Measurements from ENCODE around the gene NDUFAF8. TPM values are rescaled to one million over a fixed set of nuclear protein-coding genes. Genes with fewer than 3 reads are reported as not detected.
A peak's percentile ranks its signal among the peaks of the same experiment; 100 is the strongest.

NDUFAF8 gene
- total RNA-seq, 1 experiment from 2014 or later, result 129 TPM

- H3K4me3 ChIP-seq, result no peak overlapping the region
- H3K27me3 ChIP-seq, result no peaks in the 10 kb centered on the region
- no peak overlapping the region for H3K27ac ChIP-seq
- peaks cover 40% of the 10 kb centered on the region for H3K36me3 ChIP-seq
- no peaks in the 10 kb centered on the region for H3K9me3 ChIP-seq (replicated peaks)
- H3K4me1 ChIP-seq, result no peaks in the 10 kb centered on the region; the same call in 1 of the 2 replicates
- DNase-seq, result no peak
Observed at GRCh38 chr17:81196505-81197408, 42.4 kb upstream of the NDUFAF8 start.

DNA sequence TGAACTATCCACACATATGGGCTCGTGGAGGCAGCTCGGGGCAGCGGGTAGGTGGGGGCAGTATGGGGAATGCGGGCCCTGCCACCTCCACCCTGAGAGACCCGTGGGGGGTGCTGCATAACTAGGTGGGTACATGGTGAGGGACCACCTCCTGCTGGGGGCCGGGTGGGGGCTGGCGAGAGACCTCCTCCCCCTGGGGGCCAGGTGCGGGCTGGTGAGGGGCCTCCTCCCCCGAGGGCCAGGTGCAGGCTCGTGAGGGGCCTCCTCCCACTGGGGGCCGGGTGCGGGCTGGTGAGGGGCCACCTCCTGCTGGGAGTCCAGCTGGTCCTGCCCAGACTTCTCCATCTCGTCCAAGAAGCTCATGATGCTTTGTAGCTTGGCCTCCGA, 41.7 kb upstream of the NDUFAF8 start:
- Histone ChIP-seq H3K27me3 (no peaks in the 10 kb centered on the region), H3K9me3 (replicated peaks) (no peaks in the 10 kb centered on the region), H3K4me1 (no peaks in the 10 kb centered on the region; the same call in 1 of the 2 replicates), H3K36me3 (peaks cover 41% of the 10 kb centered on the region), H3K4me3 (no peak overlapping the region), H3K27ac (no peak overlapping the region)
- DNase-seq, result no peak

DNA sequence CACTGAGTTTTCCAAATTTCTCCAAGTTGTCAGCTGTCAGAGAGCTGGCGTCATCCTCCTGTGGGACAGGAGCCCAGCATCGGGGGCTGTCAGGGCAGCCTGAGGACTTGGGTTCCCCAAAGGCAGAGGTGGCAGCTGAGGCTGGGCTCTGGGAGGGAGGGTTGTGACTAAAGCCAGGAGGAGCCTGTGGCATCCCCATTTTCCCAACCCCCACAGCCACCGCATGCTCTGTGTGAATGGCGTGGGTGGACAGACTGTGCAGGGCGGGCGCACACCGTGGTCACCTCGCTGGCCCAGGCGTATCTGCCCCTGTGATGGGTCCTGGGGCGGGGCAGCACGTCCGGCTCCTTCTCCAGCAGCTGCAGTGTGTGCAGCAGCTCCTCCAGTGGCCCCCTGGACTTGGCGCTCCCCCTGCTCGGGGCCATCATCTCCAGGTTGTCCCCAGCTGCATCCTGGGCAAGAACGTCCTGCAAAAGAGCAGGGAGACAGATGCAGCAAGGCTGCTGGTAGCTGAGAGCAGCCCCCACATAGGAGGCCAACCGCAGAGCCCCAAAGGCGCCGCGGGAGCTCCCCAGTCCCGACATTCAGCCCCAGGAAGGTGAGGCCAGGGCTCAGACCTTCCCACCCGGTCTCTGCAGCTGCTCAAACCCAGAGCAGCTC, 41.2 kb upstream of the NDUFAF8 start:
- Histone ChIP-seq H3K4me3 (no peak overlapping the region), H3K27me3 (no peaks in the 10 kb centered on the region), H3K36me3 (peaks cover 44% of the 10 kb centered on the region), H3K9me3 (replicated peaks) (no peaks in the 10 kb centered on the region), H3K27ac (no peak overlapping the region), H3K4me1 (no peaks in the 10 kb centered on the region; the same call in 1 of the 2 replicates)
- no peak for DNase-seq

- no peaks in the 10 kb centered on the region for H3K27me3 ChIP-seq
- no peak for DNase-seq
Observed at GRCh38 chr17:81198826-81199481, 40.2 kb upstream of the NDUFAF8 start.

DNA sequence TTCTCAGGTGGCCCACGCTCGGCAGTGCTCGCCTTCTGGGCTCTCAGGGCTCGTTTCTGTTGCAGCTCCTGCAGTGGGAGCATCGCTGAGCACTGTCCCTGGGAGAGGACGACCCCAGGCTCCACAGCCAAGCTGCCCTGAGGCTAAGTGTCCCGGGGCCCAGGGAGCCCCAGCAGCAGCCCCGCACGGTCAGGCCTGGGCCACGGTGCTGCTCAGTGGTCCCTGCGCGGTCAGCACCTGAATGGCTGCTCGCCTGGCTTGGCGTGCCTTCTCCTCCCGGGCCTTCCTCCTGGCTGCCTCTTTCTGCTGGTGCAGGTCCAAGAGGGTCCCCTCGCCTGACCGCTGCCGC, 39.7 kb upstream of the NDUFAF8 start:
- H3K4me3 ChIP-seq, result no peak overlapping the region
- no peaks in the 10 kb centered on the region; the same call in 1 of the 2 replicates for H3K4me1 ChIP-seq
- H3K27me3 ChIP-seq, result no peaks in the 10 kb centered on the region
- no peaks in the 10 kb centered on the region for H3K9me3 ChIP-seq (replicated peaks)
- H3K36me3 ChIP-seq, result peaks cover 52% of the 10 kb centered on the region
- no peak overlapping the region for H3K27ac ChIP-seq
- DNase-seq, result no peak

More at GRCh38 chr17:81198826-81199481, 40.2 kb upstream of the NDUFAF8 start:
- Histone ChIP-seq H3K27ac (no peak overlapping the region), H3K9me3 (replicated peaks) (no peaks in the 10 kb centered on the region), H3K4me3 (no peak overlapping the region), H3K4me1 (no peaks in the 10 kb centered on the region; the same call in 1 of the 2 replicates), H3K36me3 (peaks cover 54% of the 10 kb centered on the region)

DNA sequence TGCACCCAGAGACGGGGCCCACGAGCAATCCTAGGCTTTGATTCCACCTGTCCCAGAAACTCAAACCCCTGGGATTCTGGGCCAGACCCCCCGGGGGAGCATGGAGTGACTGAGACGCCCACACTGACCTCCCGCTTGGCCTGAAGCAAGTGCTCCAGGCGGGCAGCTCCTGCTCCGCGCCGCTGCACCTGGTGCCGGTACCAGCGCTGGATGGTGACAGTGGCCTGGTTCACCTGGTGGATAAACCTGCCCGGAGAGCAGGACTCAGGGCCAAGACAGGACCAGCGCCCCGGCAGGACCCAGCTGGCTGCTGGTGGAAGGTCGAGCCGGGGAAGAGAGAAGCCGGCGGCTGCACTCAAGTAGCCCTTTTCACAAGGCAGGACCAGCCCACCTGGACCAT, 38.9 kb upstream of the NDUFAF8 start:
- H3K27ac ChIP-seq, result no peak overlapping the region
- DNase-seq, result no peak
- no peaks in the 10 kb centered on the region; the same call in 1 of the 2 replicates for H3K4me1 ChIP-seq
- no peaks in the 10 kb centered on the region for H3K9me3 ChIP-seq (replicated peaks)
- H3K4me3 ChIP-seq, result no peak overlapping the region
- H3K36me3 ChIP-seq, result peaks cover 54% of the 10 kb centered on the region
- H3K27me3 ChIP-seq, result no peaks in the 10 kb centered on the region

DNA sequence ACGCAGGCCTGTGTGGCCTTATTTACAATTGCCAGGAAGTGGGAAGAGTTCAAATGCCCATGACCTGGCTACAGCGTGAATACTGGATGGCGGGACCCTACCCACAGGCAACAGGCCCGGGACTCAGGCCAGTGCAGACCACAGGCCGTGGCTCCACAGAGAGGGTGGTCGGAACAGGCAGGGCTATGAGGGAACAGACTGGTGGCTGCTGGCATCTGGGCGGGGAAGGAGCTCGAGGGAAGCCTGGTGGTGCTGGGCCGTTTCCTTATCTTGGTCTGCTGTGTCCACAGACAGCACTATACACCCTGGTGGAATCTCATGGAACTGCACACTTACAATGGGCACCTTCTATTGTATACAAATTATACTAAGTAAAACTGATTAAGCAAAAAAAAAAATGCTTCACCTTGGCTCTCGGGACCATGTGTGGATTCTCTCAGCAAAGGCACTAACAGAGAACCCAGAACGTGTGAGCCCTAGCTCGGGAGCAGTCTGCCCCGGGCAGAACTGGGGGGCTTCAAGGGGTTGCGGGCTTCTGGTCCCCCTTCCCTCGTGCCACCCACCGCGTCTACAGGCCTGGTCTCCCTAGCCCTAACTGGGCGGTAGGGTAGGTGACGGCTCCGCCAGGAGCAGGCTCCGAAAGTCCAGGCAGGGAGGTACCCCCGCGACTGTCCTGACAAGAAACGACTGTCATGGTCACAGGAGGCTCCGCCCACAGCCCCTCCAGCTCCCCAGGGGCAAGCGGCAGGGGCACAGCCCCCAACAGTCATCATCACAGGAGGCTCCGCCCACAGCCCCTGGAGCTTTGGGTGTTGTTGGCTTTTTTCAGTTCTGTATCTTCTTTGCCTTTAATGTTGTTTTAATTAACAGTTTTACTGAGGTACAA, 38.2 kb upstream of the NDUFAF8 start:
- Histone ChIP-seq H3K36me3 (peaks cover 47% of the 10 kb centered on the region), H3K27ac (no peak overlapping the region), H3K4me3 (no peak overlapping the region), H3K9me3 (replicated peaks) (no peaks in the 10 kb centered on the region), H3K27me3 (no peaks in the 10 kb centered on the region), H3K4me1 (no peaks in the 10 kb centered on the region; the same call in 1 of the 2 replicates)
- peak; percentile 72 to 83 for DNase-seq

- no peaks in the 10 kb centered on the region; the same call in 1 of the 2 replicates for H3K4me1 ChIP-seq
- H3K9me3 ChIP-seq (replicated peaks), result no peaks in the 10 kb centered on the region
- peaks cover 47% of the 10 kb centered on the region for H3K36me3 ChIP-seq
- H3K4me3 ChIP-seq, result no peak overlapping the region
- no peaks in the 10 kb centered on the region for H3K27me3 ChIP-seq
- no peak for DNase-seq
- H3K27ac ChIP-seq, result no peak overlapping the region
Observed at GRCh38 chr17:81202318-81202717, 36.8 kb upstream of the NDUFAF8 start.

GRCh38 chr17:81203136-81203535, 36.0 kb upstream of the NDUFAF8 start:
- Histone ChIP-seq H3K36me3 (peaks cover 46% of the 10 kb centered on the region), H3K27me3 (no peaks in the 10 kb centered on the region), H3K4me1 (no peaks in the 10 kb centered on the region), H3K27ac (no peak overlapping the region), H3K9me3 (replicated peaks) (no peaks in the 10 kb centered on the region), H3K4me3 (no peak overlapping the region)
- no peak for DNase-seq

GRCh38 chr17:81204578-81204977, 34.5 kb upstream of the NDUFAF8 start:
- no peak for DNase-seq
- no peaks in the 10 kb centered on the region for H3K9me3 ChIP-seq (replicated peaks)

DNA sequence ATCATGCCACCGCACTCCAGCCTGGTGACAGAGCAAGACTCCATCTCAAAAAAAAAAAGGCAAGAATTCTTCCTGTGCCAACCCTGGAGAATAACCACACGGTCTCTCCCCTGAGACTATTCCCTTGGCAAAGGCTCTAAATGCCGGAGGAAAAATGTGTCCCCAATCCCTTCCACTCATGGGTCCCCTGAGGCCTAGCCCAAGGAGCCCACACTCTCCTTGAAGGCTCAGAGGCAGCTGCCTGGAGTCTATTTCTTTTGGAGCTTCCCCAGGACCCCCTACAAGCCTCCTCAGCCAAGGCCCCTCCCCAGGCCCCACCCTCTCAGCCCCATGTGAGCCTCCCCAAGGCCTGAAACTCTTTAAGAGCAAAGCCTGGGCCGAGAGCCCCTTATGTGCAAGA, 33.0 kb upstream of the NDUFAF8 start:
- Histone ChIP-seq H3K36me3 (peaks cover 42% of the 10 kb centered on the region), H3K4me1 (no peaks in the 10 kb centered on the region), H3K27ac (no peak overlapping the region), H3K27me3 (no peaks in the 10 kb centered on the region), H3K4me3 (no peak overlapping the region), H3K9me3 (replicated peaks) (no peaks in the 10 kb centered on the region)
- no peak for DNase-seq

More at GRCh38 chr17:81204578-81204977, 34.5 kb upstream of the NDUFAF8 start:
- Histone ChIP-seq H3K4me3 (no peak overlapping the region), H3K27me3 (no peaks in the 10 kb centered on the region), H3K36me3 (peaks cover 46% of the 10 kb centered on the region), H3K4me1 (no peaks in the 10 kb centered on the region), H3K27ac (no peak overlapping the region)

- no peaks in the 10 kb centered on the region for H3K9me3 ChIP-seq (replicated peaks)
- H3K27ac ChIP-seq, result no peak overlapping the region
- no peaks in the 10 kb centered on the region for H3K4me1 ChIP-seq
Observed at GRCh38 chr17:81206657-81207056, 32.5 kb upstream of the NDUFAF8 start.

GRCh38 chr17:81207610-81208581, 31.2 kb upstream of the NDUFAF8 start:
- Histone ChIP-seq H3K27me3 (no peaks in the 10 kb centered on the region), H3K9me3 (replicated peaks) (no peaks in the 10 kb centered on the region), H3K4me3 (no peak overlapping the region), H3K36me3 (peaks cover 41% of the 10 kb centered on the region), H3K27ac (no peak overlapping the region), H3K4me1 (no peaks in the 10 kb centered on the region)
- peak; percentile 61 to 74 for DNase-seq

More at GRCh38 chr17:81206657-81207056, 32.5 kb upstream of the NDUFAF8 start:
- Histone ChIP-seq H3K36me3 (peaks cover 44% of the 10 kb centered on the region), H3K27me3 (no peaks in the 10 kb centered on the region), H3K4me3 (no peak overlapping the region)
- DNase-seq, result no peak

Data from SJCRH30 (cell line).